ENCODE results near the gene DBH.

Gene DBH

DNA sequence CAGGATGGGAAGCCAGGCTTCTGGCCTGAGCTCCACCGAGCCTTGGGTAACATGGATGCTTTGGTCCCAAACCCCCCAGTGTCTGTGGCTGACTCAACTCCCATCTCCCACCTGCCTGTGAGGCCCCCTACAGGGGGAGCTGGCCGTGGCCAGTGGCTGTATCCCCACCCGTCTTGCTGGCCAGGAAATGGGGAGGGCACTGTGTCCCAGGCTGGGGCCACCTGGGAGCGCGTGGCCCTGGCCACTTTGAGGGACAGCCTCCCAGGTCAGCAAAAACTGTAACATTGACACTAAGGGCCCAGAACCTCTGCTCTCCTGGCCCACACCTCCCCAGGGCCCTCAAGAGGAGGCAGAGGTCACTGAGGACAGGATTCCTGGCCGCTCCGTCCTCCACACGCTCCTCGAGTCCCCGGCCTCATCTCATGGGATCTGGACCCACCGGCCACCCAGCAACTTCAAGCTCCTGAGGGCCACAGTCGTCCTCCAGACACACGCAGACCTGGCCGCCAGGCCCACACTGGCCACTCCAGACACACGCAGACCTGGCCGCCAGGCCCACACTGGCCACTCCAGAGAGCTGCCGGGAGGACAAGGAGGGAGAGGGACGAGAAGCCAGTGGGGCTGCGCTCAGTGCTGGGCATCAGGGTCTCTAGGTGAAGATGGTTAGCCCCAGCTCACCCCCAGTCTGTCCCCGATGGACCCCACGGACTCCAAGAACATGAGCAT lies 44.2 kb downstream of the DBH start:
- TF ChIP-seq, protein P1, sequence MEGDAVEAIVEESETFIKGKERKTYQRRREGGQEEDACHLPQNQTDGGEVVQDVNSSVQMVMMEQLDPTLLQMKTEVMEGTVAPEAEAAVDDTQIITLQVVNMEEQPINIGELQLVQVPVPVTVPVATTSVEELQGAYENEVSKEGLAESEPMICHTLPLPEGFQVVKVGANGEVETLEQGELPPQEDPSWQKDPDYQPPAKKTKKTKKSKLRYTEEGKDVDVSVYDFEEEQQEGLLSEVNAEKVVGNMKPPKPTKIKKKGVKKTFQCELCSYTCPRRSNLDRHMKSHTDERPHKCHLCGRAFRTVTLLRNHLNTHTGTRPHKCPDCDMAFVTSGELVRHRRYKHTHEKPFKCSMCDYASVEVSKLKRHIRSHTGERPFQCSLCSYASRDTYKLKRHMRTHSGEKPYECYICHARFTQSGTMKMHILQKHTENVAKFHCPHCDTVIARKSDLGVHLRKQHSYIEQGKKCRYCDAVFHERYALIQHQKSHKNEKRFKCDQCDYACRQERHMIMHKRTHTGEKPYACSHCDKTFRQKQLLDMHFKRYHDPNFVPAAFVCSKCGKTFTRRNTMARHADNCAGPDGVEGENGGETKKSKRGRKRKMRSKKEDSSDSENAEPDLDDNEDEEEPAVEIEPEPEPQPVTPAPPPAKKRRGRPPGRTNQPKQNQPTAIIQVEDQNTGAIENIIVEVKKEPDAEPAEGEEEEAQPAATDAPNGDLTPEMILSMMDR (conservative IDR thresholded peaks at IDR 0.05; ENCODE audit: control insufficient read depth, insufficient read depth, low read depth, low read length), result no peak
- H3K4me3 ChIP-seq (ENCODE audit: control insufficient read depth, low read depth, low read length), result no peak overlapping the region
- no peak for DNase-seq (ENCODE audit: low read depth)

DNA sequence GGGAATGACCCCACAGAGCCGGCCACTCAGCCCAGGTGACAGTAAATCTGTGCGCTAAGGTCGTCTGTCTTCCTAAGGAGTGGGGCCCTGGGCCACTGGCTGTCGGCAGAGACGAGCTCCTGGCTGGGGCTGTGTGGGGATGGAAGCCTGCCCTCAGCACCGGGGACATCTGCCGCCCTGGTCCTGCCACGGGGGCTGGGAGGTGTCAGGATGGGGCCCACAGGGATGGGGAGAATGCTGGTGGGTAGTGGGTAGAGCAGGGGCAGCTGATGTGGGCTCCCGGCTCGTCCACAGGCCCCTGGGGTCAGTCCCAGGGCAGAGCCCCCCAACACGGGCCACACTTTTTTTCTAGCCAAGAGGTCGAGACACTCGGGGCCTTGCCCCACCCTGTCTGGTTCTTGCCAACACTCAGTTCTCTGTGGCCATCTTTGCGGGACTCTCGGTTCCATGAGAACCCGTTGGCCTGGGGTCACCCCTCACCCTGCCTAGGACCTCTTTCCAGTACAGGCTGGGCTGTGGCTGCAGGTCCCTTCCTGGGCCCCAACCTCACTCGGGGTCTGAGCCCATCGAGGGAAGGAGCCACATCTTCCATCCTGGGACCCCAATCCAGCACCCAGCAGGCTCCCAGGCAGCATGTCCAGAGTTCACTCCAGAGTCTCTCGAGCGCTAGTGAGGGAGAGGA lies 45.0 kb downstream of the DBH start:
- DNase-seq (ENCODE audit: low read depth), result no peak
- TF ChIP-seq, protein P1 (conservative IDR thresholded peaks at IDR 0.05; ENCODE audit: control insufficient read depth, insufficient read depth, low read depth, low read length), result no peak
- H3K4me3 ChIP-seq (ENCODE audit: control insufficient read depth, low read depth, low read length), result no peak overlapping the region

DNA sequence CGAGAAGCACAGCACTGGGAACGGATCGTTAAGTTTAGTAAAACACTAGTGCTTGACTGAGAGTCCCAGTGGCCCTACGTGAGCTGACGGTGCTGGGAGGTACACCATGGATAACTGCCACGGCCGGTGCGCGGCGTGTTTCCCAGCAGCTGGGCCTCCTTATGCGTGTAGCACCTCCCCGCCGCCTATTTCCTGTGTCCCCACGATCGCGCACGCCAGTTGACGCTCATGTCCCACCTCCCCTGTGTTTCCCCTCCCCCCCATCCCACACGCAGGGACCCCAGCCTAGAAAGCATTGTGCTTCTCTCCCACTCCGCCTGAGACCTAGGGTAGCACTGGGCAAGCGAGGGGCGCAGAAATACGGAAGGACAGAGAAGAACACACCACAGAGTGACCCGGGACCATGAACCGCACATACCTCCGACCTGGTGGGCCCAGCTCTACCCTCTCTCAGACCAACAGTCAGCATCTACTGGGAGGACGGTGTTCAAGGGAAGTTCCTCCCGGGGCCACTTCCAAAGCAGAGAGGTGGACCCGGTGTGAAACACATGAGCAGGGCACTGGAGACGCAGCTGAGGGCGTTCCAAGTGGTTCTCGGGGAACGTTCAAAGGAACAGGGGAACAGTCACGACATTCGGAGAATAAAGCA lies 45.6 kb downstream of the DBH start:
- no peak for DNase-seq (ENCODE audit: low read depth)
- no peak overlapping the region for H3K4me3 ChIP-seq (ENCODE audit: control insufficient read depth, low read depth, low read length)
- TF ChIP-seq, protein P1 (conservative IDR thresholded peaks at IDR 0.05; ENCODE audit: control insufficient read depth, insufficient read depth, low read depth, low read length), result no peak

DNA sequence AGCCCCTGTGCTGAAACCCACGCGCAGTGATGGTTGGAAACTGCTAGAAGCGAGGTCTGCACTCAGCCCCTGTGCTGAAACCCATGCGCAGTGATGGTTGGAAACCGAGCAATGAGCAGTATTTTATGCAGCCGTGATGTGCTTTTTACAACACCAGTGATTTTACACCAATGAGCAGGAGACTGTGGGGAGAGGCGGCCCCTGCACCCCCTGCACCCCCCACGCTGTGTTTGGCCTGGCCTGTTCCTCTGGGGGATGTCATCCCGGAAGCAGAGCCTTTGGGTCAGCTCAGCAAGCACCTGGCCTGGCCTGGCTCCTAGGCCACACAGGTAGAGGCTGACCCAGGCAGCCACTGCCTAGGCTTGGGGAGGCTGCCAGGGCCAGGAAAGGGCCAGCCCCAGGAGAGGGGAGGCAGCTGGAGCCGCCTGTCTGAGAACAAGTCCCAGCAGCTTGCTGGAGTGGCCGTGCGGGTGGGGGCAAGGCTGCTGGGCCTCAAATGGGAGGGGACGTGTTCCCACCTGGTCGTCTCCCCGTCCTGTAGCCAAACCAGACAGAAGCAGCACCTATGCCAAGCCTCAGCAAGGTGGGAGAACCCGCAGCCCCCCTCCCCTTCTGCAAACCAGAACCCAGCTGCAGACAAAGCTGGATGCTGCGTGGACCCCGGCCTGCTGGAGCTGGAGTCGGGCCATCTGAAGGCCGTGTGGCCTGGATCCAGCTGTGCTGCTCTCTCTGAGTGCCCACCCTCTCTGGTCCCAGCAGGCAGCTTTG lies 46.8 kb downstream of the DBH start:
- no peak overlapping the region for H3K4me3 ChIP-seq (ENCODE audit: control insufficient read depth, low read depth, low read length)
- TF ChIP-seq, protein P1 (conservative IDR thresholded peaks at IDR 0.05; ENCODE audit: control insufficient read depth, insufficient read depth, low read depth, low read length), result no peak
- DNase-seq (ENCODE audit: low read depth), result no peak

DNA sequence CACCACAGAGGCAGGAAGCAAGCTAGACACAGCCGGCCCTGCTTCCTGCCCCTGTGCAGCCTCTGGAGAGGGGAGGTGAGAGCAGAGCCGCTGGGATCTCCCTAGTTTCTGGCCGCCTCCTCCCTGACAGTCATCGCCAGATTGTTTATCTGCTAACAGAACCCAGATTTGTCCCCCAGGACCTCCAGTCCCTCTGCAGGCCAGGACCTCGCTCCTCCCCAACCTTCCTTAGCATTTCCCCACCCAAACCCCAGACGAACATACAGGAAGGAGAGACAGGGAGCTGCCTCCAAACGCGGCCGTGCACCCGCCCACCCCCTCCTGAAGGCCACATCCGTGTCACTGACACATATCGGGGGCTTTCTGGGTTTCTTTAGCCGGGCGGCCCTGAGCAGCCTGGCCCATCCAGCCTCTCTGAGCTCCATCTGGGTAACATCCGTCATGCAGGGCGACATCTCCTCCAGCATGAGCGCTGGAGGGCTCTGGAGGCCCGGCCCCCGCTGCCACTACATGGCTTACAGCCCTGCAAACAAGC lies 47.5 kb downstream of the DBH start:
- peak; percentile 5 for DNase-seq (ENCODE audit: low read depth)
- no peak overlapping the region for H3K4me3 ChIP-seq (ENCODE audit: control insufficient read depth, low read depth, low read length)
- TF ChIP-seq, protein P1 (conservative IDR thresholded peaks at IDR 0.05; ENCODE audit: control insufficient read depth, insufficient read depth, low read depth, low read length), result no peak
